ENCODE measurements around the gene ATOSA. TPM values are rescaled to one million over a fixed set of nuclear protein-coding genes. Genes with fewer than 3 reads are reported as not detected.
A peak's percentile ranks its signal among the peaks of the same experiment; 100 is the strongest.

Gene ATOSA, protein sequence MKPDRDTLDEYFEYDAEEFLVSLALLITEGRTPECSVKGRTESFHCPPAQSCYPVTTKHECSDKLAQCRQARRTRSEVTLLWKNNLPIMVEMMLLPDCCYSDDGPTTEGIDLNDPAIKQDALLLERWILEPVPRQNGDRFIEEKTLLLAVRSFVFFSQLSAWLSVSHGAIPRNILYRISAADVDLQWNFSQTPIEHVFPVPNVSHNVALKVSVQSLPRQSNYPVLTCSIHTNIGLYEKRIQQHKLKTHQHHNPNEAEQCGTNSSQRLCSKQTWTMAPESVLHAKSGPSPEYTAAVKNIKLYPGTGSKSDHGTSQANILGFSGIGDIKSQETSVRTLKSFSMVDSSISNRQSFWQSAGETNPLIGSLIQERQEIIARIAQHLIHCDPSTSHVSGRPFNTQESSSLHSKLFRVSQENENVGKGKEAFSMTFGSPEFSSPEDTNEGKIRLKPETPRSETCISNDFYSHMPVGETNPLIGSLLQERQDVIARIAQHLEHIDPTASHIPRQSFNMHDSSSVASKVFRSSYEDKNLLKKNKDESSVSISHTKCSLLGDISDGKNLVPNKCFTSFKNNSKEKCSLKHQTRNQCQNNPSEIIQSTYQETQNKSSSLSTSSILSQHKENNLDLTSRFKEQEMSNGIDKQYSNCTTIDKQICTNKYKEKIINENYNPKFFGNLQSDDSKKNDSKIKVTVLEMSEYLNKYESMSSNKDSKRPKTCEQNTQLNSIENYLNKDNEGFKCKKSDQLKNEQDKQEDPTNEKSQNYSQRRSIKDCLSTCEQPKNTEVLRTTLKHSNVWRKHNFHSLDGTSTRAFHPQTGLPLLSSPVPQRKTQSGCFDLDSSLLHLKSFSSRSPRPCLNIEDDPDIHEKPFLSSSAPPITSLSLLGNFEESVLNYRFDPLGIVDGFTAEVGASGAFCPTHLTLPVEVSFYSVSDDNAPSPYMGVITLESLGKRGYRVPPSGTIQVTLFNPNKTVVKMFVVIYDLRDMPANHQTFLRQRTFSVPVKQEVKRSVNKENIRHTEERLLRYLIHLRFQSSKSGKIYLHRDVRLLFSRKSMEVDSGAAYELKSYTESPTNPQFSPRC
- 38.1 TPM for polyA plus RNA-seq
- long read RNA-seq, donor 1, result 0 reads
- long read RNA-seq, donor 2, partial matches to known transcripts, result 0 of 1 reads
- long read RNA-seq, donor 2, other reads (novel, unspliced or antisense), result 0 of 1 reads
- long read RNA-seq, donor 3, result 0 reads
- long read RNA-seq, donor 4, partial matches to known transcripts, result 0 of 1 reads
- long read RNA-seq, donor 4, other reads (novel, unspliced or antisense), result 0 of 1 reads
- long read RNA-seq, donor 5, full-length matches to known transcripts, result 2 of 2 reads
- long read RNA-seq, donor 5, partial matches to known transcripts, result 0 of 2 reads
- long read RNA-seq, donor 5, other reads (novel, unspliced or antisense), result 0 of 2 reads
- long read RNA-seq, donor 6, partial matches to known transcripts, result 0 of 1 reads
- long read RNA-seq, donor 6, other reads (novel, unspliced or antisense), result 0 of 1 reads
- long read RNA-seq, donor 7, result 0 reads
- long read RNA-seq, donor 8, partial matches to known transcripts, result 0 of 1 reads
- long read RNA-seq, donor 8, other reads (novel, unspliced or antisense), result 0 of 1 reads
- long read RNA-seq, donor 9, partial matches to known transcripts, result 0 of 1 reads
- long read RNA-seq, donor 9, other reads (novel, unspliced or antisense), result 0 of 1 reads
- long read RNA-seq, donor 10, full-length matches to known transcripts, result 2 of 7 reads
- long read RNA-seq, donor 10, partial matches to known transcripts, result 5 of 7 reads
- long read RNA-seq, donor 10, other reads (novel, unspliced or antisense), result 0 of 7 reads
- long read RNA-seq, donor 11, partial matches to known transcripts, result 0 of 2 reads
- long read RNA-seq, donor 11, other reads (novel, unspliced or antisense), result 0 of 2 reads

DNA sequence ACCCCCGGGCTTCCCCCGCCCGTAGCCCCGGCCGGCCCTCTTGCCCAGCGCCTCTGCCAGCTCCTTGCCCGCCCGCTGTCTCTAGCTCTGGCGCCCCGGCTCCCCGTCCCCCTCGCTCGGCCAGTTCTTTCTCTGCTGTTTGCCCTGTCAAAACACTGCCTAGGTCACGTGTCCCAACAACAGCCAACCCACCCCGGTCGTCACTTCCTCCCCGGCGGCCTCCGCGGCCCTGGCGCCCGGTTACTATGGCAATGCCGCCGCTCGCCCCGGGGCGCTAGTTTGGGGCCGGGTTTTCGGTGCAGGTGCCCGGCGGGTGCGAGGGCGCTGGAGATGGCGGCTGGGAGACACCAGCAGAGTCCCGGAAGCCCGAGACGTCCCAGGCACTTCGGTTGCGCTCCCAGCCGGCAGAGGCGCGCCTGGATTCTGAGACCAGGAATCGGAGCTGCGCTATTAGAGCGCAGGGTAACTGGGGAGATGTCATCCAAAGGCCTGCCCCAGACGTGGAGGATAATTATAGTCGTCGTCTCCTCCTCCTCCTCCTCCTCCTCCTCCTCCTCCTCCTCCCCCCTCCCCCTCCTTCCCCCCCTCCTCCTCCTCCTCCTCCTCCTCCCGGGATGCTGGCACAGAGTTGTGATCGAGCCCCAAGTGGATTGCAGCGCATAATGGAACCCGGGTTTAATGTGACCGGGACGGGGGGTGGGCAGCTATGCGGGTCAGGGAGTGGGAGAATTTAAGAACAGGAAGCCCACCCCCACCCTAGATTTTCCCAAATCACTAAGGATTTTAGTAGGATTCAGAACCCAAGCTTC is at the start of gene ATOSA:
TSS of gene ATOSA (minus strand) at position 157 of the 809 bp plus-strand sequence. CDS start 1,367 bp downstream, outside the sequence.
- Histone ChIP-seq H3K27ac (ENCODE audit: low read length) (peak within 1 kb of the TSS; percentile 98), H3K9me3 (ENCODE audit: control insufficient read depth, low read depth, low read length) (peaks cover 2% of the 10 kb centered on the region), H3K4me3 (ENCODE audit: low read length) (peak within 1 kb of the TSS; percentile 86), H3K36me3 (ENCODE audit: control insufficient read depth, insufficient read depth, low read length) (peaks cover 5% of the 10 kb centered on the region), H3K27me3 (ENCODE audit: control insufficient read depth, insufficient read depth, low read length) (no peaks in the 10 kb centered on the region), H3K4me1 (ENCODE audit: control insufficient read depth, insufficient read depth, low read length) (peaks cover 3% of the 10 kb centered on the region)
- WGBS (ENCODE audit: insufficient coverage, low lambda C conversion rate), result no CpG with 5 or more reads among the region's 55 CpGs
- DNase-seq, result peak; percentile 86 to 93

DNA sequence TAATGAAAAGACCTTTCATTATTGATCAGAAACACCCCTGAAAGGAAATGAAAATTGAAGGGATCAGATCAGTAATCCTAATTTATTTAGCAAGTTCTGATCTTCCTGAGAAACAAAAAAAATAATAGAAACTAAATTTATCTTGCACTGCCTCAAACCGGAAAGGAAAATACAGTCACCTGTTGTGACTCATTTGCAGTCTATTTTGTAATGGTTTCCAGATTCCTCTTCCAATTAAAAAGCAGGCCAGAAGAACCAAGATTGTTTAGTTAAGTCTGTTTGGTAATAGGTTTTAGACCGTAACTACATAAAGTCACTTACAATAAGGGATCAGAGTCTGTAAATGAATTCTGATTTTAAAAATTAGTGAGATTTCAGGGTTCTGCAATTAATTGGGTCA is 49.7 kb upstream of the ATOSA start:
- H3K4me3 ChIP-seq (ENCODE audit: low read length), result no peak overlapping the region
- H3K36me3 ChIP-seq (ENCODE audit: control insufficient read depth, insufficient read depth, low read length), result no peaks in the 10 kb centered on the region
- no peaks in the 10 kb centered on the region for H3K4me1 ChIP-seq (ENCODE audit: control insufficient read depth, insufficient read depth, low read length)
- H3K27ac ChIP-seq (ENCODE audit: low read length), result no peak overlapping the region
- WGBS (ENCODE audit: insufficient coverage, low lambda C conversion rate), result no CpG with 5 or more reads among the region's 2 CpGs
- H3K9me3 ChIP-seq (ENCODE audit: control insufficient read depth, low read depth, low read length), result no peaks in the 10 kb centered on the region
- no peaks in the 10 kb centered on the region for H3K27me3 ChIP-seq (ENCODE audit: control insufficient read depth, insufficient read depth, low read length)
- no peak for DNase-seq

DNA sequence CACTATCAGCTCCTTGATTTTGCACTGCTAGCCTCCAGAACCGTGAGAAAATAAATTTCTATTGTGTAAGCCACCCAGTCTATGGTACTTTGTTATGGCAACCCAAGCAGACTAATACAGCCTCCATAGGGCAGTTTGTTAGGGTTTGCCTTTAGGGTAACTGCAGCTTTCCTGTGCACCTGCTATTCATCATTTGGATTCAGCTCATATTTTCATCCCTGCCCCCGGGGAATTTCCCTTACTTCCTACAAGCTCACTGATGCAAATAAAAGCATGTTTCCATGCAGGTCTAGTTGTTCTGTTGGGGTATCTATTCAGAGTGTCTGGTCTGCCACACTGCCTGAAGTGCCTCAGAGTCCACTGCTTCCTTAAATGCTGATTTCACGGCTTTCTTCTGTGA is 48.6 kb upstream of the ATOSA start:
- no CpG with 5 or more reads among the region's 3 CpGs for WGBS (ENCODE audit: insufficient coverage, low lambda C conversion rate)
- no peak for DNase-seq
- Histone ChIP-seq H3K27ac (ENCODE audit: low read length) (no peak overlapping the region), H3K27me3 (ENCODE audit: control insufficient read depth, insufficient read depth, low read length) (no peaks in the 10 kb centered on the region), H3K4me3 (ENCODE audit: low read length) (no peak overlapping the region), H3K36me3 (ENCODE audit: control insufficient read depth, insufficient read depth, low read length) (no peaks in the 10 kb centered on the region), H3K4me1 (ENCODE audit: control insufficient read depth, insufficient read depth, low read length) (no peaks in the 10 kb centered on the region), H3K9me3 (ENCODE audit: control insufficient read depth, low read depth, low read length) (no peaks in the 10 kb centered on the region)

DNA sequence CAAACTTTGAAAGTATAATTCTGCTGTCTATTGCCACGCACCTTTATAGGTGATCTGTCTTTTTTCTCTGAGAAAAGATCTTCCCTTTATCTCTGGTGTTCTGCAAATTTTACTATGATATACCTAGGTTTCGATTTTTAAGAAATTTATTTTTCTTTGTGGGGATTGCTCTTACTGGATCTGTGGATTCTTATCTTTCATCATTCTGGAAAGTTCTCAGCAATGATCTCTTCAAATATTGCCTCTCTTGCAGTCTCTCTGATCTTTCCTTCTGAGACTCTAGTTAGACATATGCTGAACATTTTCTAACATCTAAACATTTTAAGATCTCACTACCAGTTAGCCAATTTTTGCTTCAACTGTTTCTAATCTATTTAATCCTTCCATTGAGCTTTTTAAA is 47.0 kb upstream of the ATOSA start:
- H3K27ac ChIP-seq (ENCODE audit: low read length), result no peak overlapping the region
- no peaks in the 10 kb centered on the region for H3K4me1 ChIP-seq (ENCODE audit: control insufficient read depth, insufficient read depth, low read length)
- H3K9me3 ChIP-seq (ENCODE audit: control insufficient read depth, low read depth, low read length), result no peaks in the 10 kb centered on the region
- no peaks in the 10 kb centered on the region for H3K27me3 ChIP-seq (ENCODE audit: control insufficient read depth, insufficient read depth, low read length)
- no peak overlapping the region for H3K4me3 ChIP-seq (ENCODE audit: low read length)
- no peaks in the 10 kb centered on the region for H3K36me3 ChIP-seq (ENCODE audit: control insufficient read depth, insufficient read depth, low read length)
- WGBS (ENCODE audit: insufficient coverage, low lambda C conversion rate), result 100% methylated on average over 1 of the region's 2 CpGs
- DNase-seq, result no peak

DNA sequence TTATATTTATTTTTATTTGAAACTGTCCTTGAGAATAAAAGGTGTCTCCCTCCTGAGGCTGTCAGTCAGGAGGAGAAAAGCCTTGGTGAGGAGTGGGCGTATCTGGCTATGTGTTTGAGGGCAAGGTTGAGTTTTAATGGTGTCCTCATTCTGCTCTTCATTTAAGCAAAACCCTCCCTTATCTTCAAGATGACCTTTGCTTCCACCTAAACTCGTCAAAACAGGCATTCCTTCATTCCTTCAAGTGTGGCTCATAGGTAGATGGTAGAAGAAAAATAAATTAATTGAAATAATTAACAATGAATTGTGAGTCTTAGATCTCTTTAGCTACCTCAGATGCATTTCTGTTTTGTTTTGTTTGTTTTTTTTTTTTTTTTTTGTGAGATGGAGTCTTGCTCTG is 39.4 kb upstream of the ATOSA start:
- DNase-seq, result no peak
- Histone ChIP-seq H3K4me3 (ENCODE audit: low read length) (no peak overlapping the region), H3K36me3 (ENCODE audit: control insufficient read depth, insufficient read depth, low read length) (no peaks in the 10 kb centered on the region), H3K27ac (ENCODE audit: low read length) (no peak overlapping the region), H3K4me1 (ENCODE audit: control insufficient read depth, insufficient read depth, low read length) (no peaks in the 10 kb centered on the region), H3K27me3 (ENCODE audit: control insufficient read depth, insufficient read depth, low read length) (no peaks in the 10 kb centered on the region), H3K9me3 (ENCODE audit: control insufficient read depth, low read depth, low read length) (no peaks in the 10 kb centered on the region)
- WGBS (ENCODE audit: insufficient coverage, low lambda C conversion rate), result 22% methylated on average over 1 of the region's 2 CpGs

DNA sequence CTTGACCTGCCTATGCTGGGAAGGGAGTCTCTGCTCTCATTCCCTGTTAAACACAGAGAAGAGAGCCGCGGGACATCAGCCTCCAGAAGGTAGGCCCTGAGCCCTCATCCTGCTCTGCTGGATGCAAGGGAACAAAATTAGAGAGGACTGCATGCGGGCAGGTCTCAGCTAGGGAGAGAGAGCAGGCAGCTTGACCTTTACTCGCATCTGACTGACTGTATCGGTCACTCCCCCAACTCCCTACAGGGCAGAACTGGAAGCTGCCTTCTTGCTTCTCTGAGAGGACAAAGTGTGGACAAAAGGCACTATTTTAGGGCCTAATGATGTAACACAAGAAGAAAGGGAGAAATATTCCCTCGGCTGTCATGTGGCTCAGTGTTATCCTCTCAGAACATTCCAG is 38.7 kb upstream of the ATOSA start:
- Histone ChIP-seq H3K27ac (ENCODE audit: low read length) (no peak overlapping the region), H3K9me3 (ENCODE audit: control insufficient read depth, low read depth, low read length) (no peaks in the 10 kb centered on the region), H3K4me1 (ENCODE audit: control insufficient read depth, insufficient read depth, low read length) (no peaks in the 10 kb centered on the region), H3K27me3 (ENCODE audit: control insufficient read depth, insufficient read depth, low read length) (no peaks in the 10 kb centered on the region), H3K4me3 (ENCODE audit: low read length) (no peak overlapping the region), H3K36me3 (ENCODE audit: control insufficient read depth, insufficient read depth, low read length) (no peaks in the 10 kb centered on the region)
- no CpG with 5 or more reads among the region's 6 CpGs for WGBS (ENCODE audit: insufficient coverage, low lambda C conversion rate)
- DNase-seq, result no peak

DNA sequence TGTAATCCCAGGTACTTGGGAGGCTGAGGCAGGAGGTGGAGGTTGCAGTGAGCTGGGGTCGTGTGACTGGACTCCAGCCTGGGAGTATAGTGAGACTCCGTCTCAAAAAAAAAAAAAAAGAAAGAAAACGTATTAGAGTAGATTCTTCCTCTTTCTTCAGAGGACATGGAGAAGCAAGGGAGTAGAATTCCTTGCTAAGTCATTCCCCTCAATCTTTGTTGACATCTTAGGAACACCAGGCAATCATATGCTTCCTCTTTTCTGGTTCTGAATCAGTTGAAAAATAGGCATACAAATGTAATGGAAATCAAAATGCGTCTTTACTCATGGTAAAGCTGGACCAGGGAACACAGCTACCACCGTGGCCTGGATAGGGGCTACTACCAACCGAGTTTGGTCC is 38.3 kb upstream of the ATOSA start:
- 100% methylated on average over 1 of the region's 6 CpGs for WGBS (ENCODE audit: insufficient coverage, low lambda C conversion rate)
- H3K27ac ChIP-seq (ENCODE audit: low read length), result no peak overlapping the region
- no peak overlapping the region for H3K4me3 ChIP-seq (ENCODE audit: low read length)
- H3K27me3 ChIP-seq (ENCODE audit: control insufficient read depth, insufficient read depth, low read length), result no peaks in the 10 kb centered on the region
- no peaks in the 10 kb centered on the region for H3K36me3 ChIP-seq (ENCODE audit: control insufficient read depth, insufficient read depth, low read length)
- no peaks in the 10 kb centered on the region for H3K4me1 ChIP-seq (ENCODE audit: control insufficient read depth, insufficient read depth, low read length)
- no peak for DNase-seq
- H3K9me3 ChIP-seq (ENCODE audit: control insufficient read depth, low read depth, low read length), result no peaks in the 10 kb centered on the region

DNA sequence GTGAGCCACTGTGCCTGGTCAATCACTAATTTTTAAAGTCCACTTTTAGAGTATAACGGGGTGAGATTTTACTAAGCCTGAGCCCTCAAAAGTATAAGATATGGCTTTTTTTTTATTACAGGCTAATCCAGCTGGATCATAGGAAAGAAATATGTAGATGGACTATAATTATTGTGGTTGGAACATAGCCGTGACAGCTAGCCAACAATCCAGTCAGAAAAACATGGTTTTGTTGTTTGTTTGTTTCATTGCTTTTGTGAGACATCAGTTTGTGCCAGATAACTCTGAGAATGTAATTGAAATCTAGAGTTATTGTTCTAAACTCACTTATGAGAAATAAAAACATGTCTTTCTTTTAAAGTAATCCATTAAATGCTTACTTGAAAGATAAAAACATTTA is 37.3 kb upstream of the ATOSA start:
- Histone ChIP-seq H3K4me1 (ENCODE audit: control insufficient read depth, insufficient read depth, low read length) (no peaks in the 10 kb centered on the region), H3K36me3 (ENCODE audit: control insufficient read depth, insufficient read depth, low read length) (no peaks in the 10 kb centered on the region), H3K27ac (ENCODE audit: low read length) (no peak overlapping the region), H3K9me3 (ENCODE audit: control insufficient read depth, low read depth, low read length) (no peaks in the 10 kb centered on the region), H3K4me3 (ENCODE audit: low read length) (no peak overlapping the region), H3K27me3 (ENCODE audit: control insufficient read depth, insufficient read depth, low read length) (no peaks in the 10 kb centered on the region)
- no peak for DNase-seq
- WGBS (ENCODE audit: insufficient coverage, low lambda C conversion rate), result 67% methylated on average over 1 of the region's 2 CpGs

DNA sequence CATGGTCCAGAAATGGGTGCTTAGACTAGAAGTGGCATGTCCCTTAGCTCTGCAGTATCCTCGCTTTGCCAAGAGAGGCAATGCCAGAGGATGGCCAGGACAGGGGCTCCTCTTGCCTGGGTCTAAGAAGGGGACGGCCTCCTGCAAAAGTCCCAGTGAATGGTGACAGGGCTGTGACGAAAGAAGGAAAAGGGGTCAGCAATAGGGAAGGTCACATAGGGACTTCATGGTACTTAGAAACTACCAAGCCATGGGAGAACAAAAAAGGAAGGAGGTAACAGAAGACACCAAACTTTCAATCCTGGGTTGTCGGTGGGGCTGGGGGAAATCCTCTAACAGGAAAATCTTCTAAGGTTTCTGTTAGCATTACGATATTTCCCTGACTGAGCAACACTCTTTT is 36.2 kb upstream of the ATOSA start:
- Histone ChIP-seq H3K9me3 (ENCODE audit: control insufficient read depth, low read depth, low read length) (no peaks in the 10 kb centered on the region), H3K27me3 (ENCODE audit: control insufficient read depth, insufficient read depth, low read length) (no peaks in the 10 kb centered on the region), H3K36me3 (ENCODE audit: control insufficient read depth, insufficient read depth, low read length) (no peaks in the 10 kb centered on the region), H3K4me3 (ENCODE audit: low read length) (no peak overlapping the region), H3K27ac (ENCODE audit: low read length) (no peak overlapping the region), H3K4me1 (ENCODE audit: control insufficient read depth, insufficient read depth, low read length) (no peaks in the 10 kb centered on the region)
- DNase-seq, result no peak
- 50% methylated on average over 2 of the region's 5 CpGs for WGBS (ENCODE audit: insufficient coverage, low lambda C conversion rate)

All from large intestine (tissue), 12 donors.